Suppressor macrophage treated with lipopolysaccharide for 1 hour (primary cell): ENCODE data around the gene CFAP45.

ENCODE experiments used
- DNase-seq, 3 donors: peaks; one replicate each; pipeline ENCODE4 v3.0.0-alpha.2; 2020 to 2022

The CFAP45 gene

GRCh38 chr1:159870704-159871103, 29.3 kb downstream of the CFAP45 start:
- no peak for DNase-seq

- no peak for DNase-seq
Measured at GRCh38 chr1:159869607-159870006, 30.4 kb downstream of the CFAP45 start.

- DNase-seq = peak; percentile 70 to 74 (median 71)
Measured at GRCh38 chr1:159869173-159869572, 30.8 kb downstream of the CFAP45 start.

GRCh38 chr1:159868766-159869165, 31.2 kb downstream of the CFAP45 start:
- no peak for DNase-seq

- no peak for DNase-seq
Measured at GRCh38 chr1:159867664-159868026, 32.3 kb downstream of the CFAP45 start.

- DNase-seq = no peak
Measured at GRCh38 chr1:159866905-159867663, 32.9 kb downstream of the CFAP45 start.

GRCh38 chr1:159866066-159866465, 33.9 kb downstream of the CFAP45 start:
- DNase-seq = no peak

GRCh38 chr1:159864262-159864661, 35.7 kb downstream of the CFAP45 start:
- no peak for DNase-seq

- no peak for DNase-seq
Measured at GRCh38 chr1:159862557-159862956, 37.4 kb downstream of the CFAP45 start, which contains the start of gene VSIG8. Gene VSIG8, minus strand, starts transcription at chr1:159862657. Its CDS starts 136 bp downstream, at chr1:159862521.

GRCh38 chr1:159862031-159862430, 37.9 kb downstream of the CFAP45 start:
- DNase-seq = no peak

GRCh38 chr1:159861218-159861617, 38.7 kb downstream of the CFAP45 start:
- DNase-seq = no peak

- no peak for DNase-seq
Measured at GRCh38 chr1:159860456-159860855, 39.5 kb downstream of the CFAP45 start.

- DNase-seq = no peak
Measured at GRCh38 chr1:159859767-159860322, 40.1 kb downstream of the CFAP45 start.

GRCh38 chr1:159857889-159858288, 42.1 kb downstream of the CFAP45 start:
- no peak for DNase-seq

- no peak for DNase-seq
Measured at GRCh38 chr1:159856576-159856975, 43.4 kb downstream of the CFAP45 start.

GRCh38 chr1:159855709-159856108, 44.3 kb downstream of the CFAP45 start:
- DNase-seq = no peak

- peak; percentile 66 to 87 (median 69) for DNase-seq
Measured at GRCh38 chr1:159854693-159855192, 45.2 kb downstream of the CFAP45 start.

- peak in 2 of 3 donors; percentile 36 to 69 for DNase-seq
Measured at GRCh38 chr1:159854116-159854692, 45.8 kb downstream of the CFAP45 start.

GRCh38 chr1:159853417-159854115, 46.4 kb downstream of the CFAP45 start:
- DNase-seq = no peak

- peak in 2 of 3 donors; percentile 26 to 44 for DNase-seq
Measured at GRCh38 chr1:159851407-159851806, 48.6 kb downstream of the CFAP45 start.

- peak; percentile 72 to 89 (median 86) for DNase-seq
Measured at GRCh38 chr1:159849626-159850366, 50.2 kb downstream of the CFAP45 start.

- DNase-seq = peak; percentile 50 to 60 (median 59)
Measured at GRCh38 chr1:159848326-159848725, 51.6 kb downstream of the CFAP45 start.

GRCh38 chr1:159847231-159847630, 52.7 kb downstream of the CFAP45 start:
- DNase-seq = no peak
